Keratinocyte (primary cell): ENCODE measurements around the gene CIT. TPM values are rescaled to one million over a fixed set of nuclear protein-coding genes. Genes with fewer than 3 reads are reported as not detected.

Experiments used
- DNase-seq: peaks from one replicate; pipeline ENCODE4 v3.0.0-alpha.2; 2011; ENCODE audit warnings: low read depth, missing footprints, low spot score
- FAIRE-seq: peaks from 2 replicates; lab custom pipeline; 2011; peaks lifted over from hg19 to GRCh38; lab: Jason Lieb, UNC
- H2AFZ ChIP-seq: 2 replicates; pipeline ENCODE4 v1.6.0; 2012; ENCODE audit warnings: low read length, control low read depth, inconsistent platforms; ENCODE audit not compliant: control insufficient read depth
- H3K27ac ChIP-seq: 2 replicates; pipeline ENCODE4 v1.5.1; 2011; ENCODE audit warnings: low read length; ENCODE audit not compliant: control insufficient read depth, insufficient read depth
- H3K27me3 ChIP-seq: 3 replicates; pipeline ENCODE4 v1.6.0; 2011; ENCODE audit warnings: low read length; ENCODE audit not compliant: control insufficient read depth, insufficient read depth; ENCODE audit errors: extremely low read depth
- H3K36me3 ChIP-seq, 2 experiments: 2 replicates in 1 of 2; 3 replicates in 1 of 2; pipeline ENCODE4 v1.5.1; 2011; ENCODE audit warnings: low read length in 2 of 2, mild to moderate bottlenecking in 1 of 2; ENCODE audit not compliant: control insufficient read depth in 2 of 2, insufficient read depth in 2 of 2; ENCODE audit errors: extremely low read depth in 1 of 2
- H3K4me1 ChIP-seq: 3 replicates; pipeline ENCODE4 v1.5.1; 2011; ENCODE audit warnings: low read length; ENCODE audit not compliant: control insufficient read depth, insufficient read depth; ENCODE audit errors: extremely low read depth
- H3K4me2 ChIP-seq: 3 replicates; pipeline ENCODE4 v1.6.0; 2011; ENCODE audit warnings: low read depth, low read length; ENCODE audit not compliant: control insufficient read depth, insufficient read depth; ENCODE audit errors: extremely low read depth
- H3K4me3 ChIP-seq, 3 experiments: fragments of 200-600 bp in 1 of 3; sonication (generic) in 1 of 3; 2 replicates in 2 of 3; 3 replicates in 1 of 3; pipeline ENCODE4 v1.5.1; 2011 to 2016; ENCODE audit warnings: low read length in 3 of 3, mild to moderate bottlenecking in 3 of 3, control low read depth in 2 of 3, inconsistent platforms in 1 of 3, low read depth in 1 of 3, mixed read lengths in 1 of 3, mixed run types in 1 of 3, moderate library complexity in 1 of 3; ENCODE audit not compliant: control insufficient read depth in 2 of 3, insufficient read depth in 2 of 3; ENCODE audit errors: extremely low read depth in 1 of 3
- H3K79me2 ChIP-seq: 2 replicates; pipeline ENCODE4 v1.6.0; 2012; ENCODE audit warnings: low read length; ENCODE audit not compliant: control insufficient read depth, insufficient read depth
- H3K9ac ChIP-seq: 3 replicates; pipeline ENCODE4 v1.6.0; 2011; ENCODE audit warnings: low read length; ENCODE audit not compliant: control insufficient read depth, insufficient read depth; ENCODE audit errors: extremely low read depth
- H3K9me1 ChIP-seq: 3 replicates; pipeline ENCODE4 v1.6.0; 2011; ENCODE audit warnings: low read length; ENCODE audit not compliant: control insufficient read depth, insufficient read depth; ENCODE audit errors: extremely low read depth
- H3K9me3 ChIP-seq: 2 replicates; pipeline ENCODE4 v1.5.1; 2012; ENCODE audit warnings: low read depth, low read length; ENCODE audit not compliant: control insufficient read depth
- H4K20me1 ChIP-seq: 3 replicates; pipeline ENCODE4 v1.6.0; 2011; ENCODE audit warnings: low read length; ENCODE audit not compliant: control insufficient read depth, insufficient read depth; ENCODE audit errors: extremely low read depth
- CTCF ChIP-seq, 3 experiments: IDR thresholded peaks in 1 of 3; conservative IDR thresholded peaks in 1 of 3; optimal IDR thresholded peaks in 1 of 3; 2 replicates in 2 of 3; 3 replicates in 1 of 3; pipeline versions ENCODE3 to v1.5.1; 2011; ENCODE audit warnings: low read length in 3 of 3, mild to moderate bottlenecking in 3 of 3, moderate library complexity in 2 of 3, control low read depth in 1 of 3, inconsistent platforms in 1 of 3; ENCODE audit not compliant: insufficient read depth in 2 of 3; ENCODE audit errors: extremely low read depth in 1 of 3
- EZH2 ChIP-seq: IDR thresholded peaks from one replicate; pipeline ENCODE4 v1.6.1; 2012; ENCODE audit warnings: inconsistent platforms, mild to moderate bottlenecking, low read length, moderate library complexity
- dilution Hi-C: fragments of 300-500 bp; cut with MboI; formaldehyde crosslinking; loops from one replicate; pipeline ENCODE4 v1.7.0; 2020; ENCODE audit warnings: low sequenced_read_pairs; ENCODE audit not compliant: extremely low pct_ligation_motif_present
- polyA plus RNA-seq, 5 experiments: library from polyadenylated mRNA; depleted of rRNA in 3 of 5; stranded (reverse) in 3 of 5; stranded (forward) in 1 of 5; unstranded in 1 of 5; fragments of >200 nt; gene quantifications; 1 replicate in 1 of 5; 2 replicates in 3 of 5; 3 replicates in 1 of 5; pipeline versions ENCODE4 v1.2.1 to v1.2.3, GENCODE V29; 2011 to 2012; ENCODE audit warnings: missing spikeins in 2 of 5, low read depth in 1 of 5, low replicate concordance in 1 of 5

Gene CIT
- polyA plus RNA-seq, 1 donor (not counting 4 experiments of a cell fraction or from before 2014, with no cell fraction given) = 6.2 TPM

DNA sequence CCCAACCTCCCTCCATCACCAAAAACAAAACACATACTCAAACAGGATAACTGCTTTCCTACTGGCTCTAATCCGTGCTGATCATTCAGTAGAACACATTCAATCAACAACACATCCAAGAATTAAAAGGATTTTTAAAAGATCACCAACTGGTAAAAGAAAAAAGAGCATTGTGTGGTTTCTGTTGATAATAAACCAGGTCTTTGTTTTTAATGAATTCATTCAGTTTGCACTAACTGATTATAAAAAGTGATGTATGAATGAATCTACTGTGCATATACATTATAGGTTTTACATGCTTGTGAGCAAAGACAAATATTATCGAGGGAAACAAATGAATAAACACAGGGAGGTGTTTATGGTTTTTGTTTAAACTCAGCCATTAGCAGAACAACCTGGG, 55.1 kb downstream of the CIT start:
- Histone ChIP-seq H3K4me2 (no peak overlapping the region), H3K4me1 (no peaks in the 10 kb centered on the region), H3K27ac (no peak overlapping the region), H3K36me3 (no peaks in the 10 kb centered on the region), H3K4me3 (no peak overlapping the region), H3K79me2 (no peaks in the 10 kb centered on the region), H2AFZ (no peak overlapping the region), H3K9ac (no peak overlapping the region), H3K9me1 (no peaks in the 10 kb centered on the region), H3K27me3 (no peaks in the 10 kb centered on the region), H4K20me1 (no peaks in the 10 kb centered on the region), H3K9me3 (no peaks in the 10 kb centered on the region)
- FAIRE-seq (no peak), DNase-seq (no peak)
- TF ChIP-seq CTCF (optimal IDR thresholded peaks at IDR 0.05 in 1 of 3, IDR thresholded peaks at IDR 0.05 in 1 of 3, conservative IDR thresholded peaks at IDR 0.05 in 1 of 3; ENCODE audit: extremely low read depth in 1 of 3, insufficient read depth in 2 of 3, low read length in 3 of 3) (no peak), EZH2 (no peak)
- dilution Hi-C loops = no loop called here

DNA sequence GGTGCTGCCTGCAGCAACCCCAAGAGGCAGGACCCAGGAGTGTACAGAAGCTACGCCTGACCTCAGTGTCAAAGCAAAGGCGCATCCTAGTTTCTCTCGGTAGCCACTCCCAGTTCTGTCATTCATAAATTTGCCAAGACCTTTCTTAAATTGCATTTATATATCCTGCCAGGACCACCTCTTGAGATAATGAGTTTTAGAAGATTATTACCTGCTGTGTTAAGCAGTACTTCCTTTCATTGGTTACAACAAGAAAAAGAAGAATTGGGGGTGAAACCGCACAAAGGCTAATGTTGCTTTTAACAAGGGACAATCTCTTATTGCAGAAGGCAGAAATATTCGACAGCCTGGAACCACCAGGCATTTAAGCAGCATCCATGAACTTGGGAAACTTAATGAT, 57.8 kb downstream of the CIT start:
- H3K4me3 ChIP-seq = no peak overlapping the region
- no peaks in the 10 kb centered on the region for H3K4me1 ChIP-seq
- H3K27ac ChIP-seq = no peak overlapping the region
- DNase-seq (no peak), FAIRE-seq (no peak)
- H3K9me1 ChIP-seq = no peaks in the 10 kb centered on the region
- no peak overlapping the region for H3K9ac ChIP-seq
- no peak for TF ChIP-seq EZH2
- no peak overlapping the region for H3K4me2 ChIP-seq
- no peaks in the 10 kb centered on the region for H3K9me3 ChIP-seq
- no peaks in the 10 kb centered on the region for H3K27me3 ChIP-seq
- H4K20me1 ChIP-seq = no peaks in the 10 kb centered on the region
- H3K36me3 ChIP-seq = no peaks in the 10 kb centered on the region
- no peaks in the 10 kb centered on the region for H3K79me2 ChIP-seq
- H2AFZ ChIP-seq = no peak overlapping the region
- dilution Hi-C loops = no loop called here
